Smooth muscle cell (in vitro differentiated cells): Measurements from ENCODE around the gene VWA2. TPM values are rescaled to one million over a fixed set of nuclear protein-coding genes. Genes with fewer than 3 reads are reported as not detected.

Source experiments
- DNase-seq: peaks from one replicate; lab custom pipeline; 2025; ENCODE audit not compliant: unreplicated experiment; lab: John Stamatoyannopoulos, UW
- H2AFZ ChIP-seq: fragments of 200-600 bp; sonication (generic); 2 replicates; pipeline ENCODE4 v1.6.0; 2016; ENCODE audit warnings: antibody characterized with exemption, low read depth, mild to moderate bottlenecking
- H3F3A ChIP-seq: fragments of 200-600 bp; sonication (generic); 2 replicates; pipeline ENCODE4 v1.6.0; 2017; ENCODE audit warnings: antibody characterized with exemption, low read depth
- H3K27ac ChIP-seq: fragments of 200-600 bp; sonication (generic); 2 replicates; pipeline ENCODE4 v1.5.1; 2016; ENCODE audit warnings: low read depth, mild to moderate bottlenecking
- H3K27me3 ChIP-seq: fragments of 200-600 bp; sonication (generic); 2 replicates; pipeline ENCODE4 v1.6.1; 2016; ENCODE audit warnings: low read depth, mild to moderate bottlenecking
- H3K36me3 ChIP-seq: fragments of 200-600 bp; sonication (generic); 2 replicates; pipeline ENCODE4 v1.5.1; 2016; ENCODE audit warnings: low read depth
- H3K4me1 ChIP-seq: fragments of 200-600 bp; sonication (generic); 2 replicates; pipeline ENCODE4 v1.5.1; 2016; ENCODE audit warnings: low read depth
- H3K4me2 ChIP-seq: fragments of 200-600 bp; sonication (generic); 2 replicates; pipeline ENCODE4 v1.6.0; 2016; ENCODE audit warnings: mild to moderate bottlenecking
- H3K4me3 ChIP-seq: fragments of 200-600 bp; sonication (generic); 2 replicates; pipeline ENCODE4 v1.5.1; 2016; ENCODE audit warnings: mild to moderate bottlenecking
- H3K79me2 ChIP-seq: fragments of 200-600 bp; sonication (generic); 2 replicates; pipeline ENCODE4 v1.6.0; 2016; ENCODE audit warnings: low read depth, mild to moderate bottlenecking
- H3K9ac ChIP-seq: fragments of 200-600 bp; sonication (generic); 2 replicates; pipeline ENCODE4 v1.6.0; 2016; ENCODE audit warnings: low read depth
- H3K9me3 ChIP-seq: fragments of 200-600 bp; sonication (generic); replicated peaks from 2 replicates; pipeline ENCODE4 v1.5.1; 2016; ENCODE audit warnings: low read depth
- H4K20me1 ChIP-seq: fragments of 200-600 bp; sonication (generic); 2 replicates; pipeline ENCODE4 v1.6.0; 2016; ENCODE audit warnings: low read depth
- WGBS: methylation state at CpG from one replicate; pipeline ENCODE4 v1.1.7; 2016; ENCODE audit warnings: low lambda C conversion rate; 5-methylcytosine and 5-hydroxymethylcytosine counted together
- polyA plus RNA-seq: library from polyadenylated mRNA; unstranded; fragments of >200 nt; fragmentation: Nextera tagmentation; extraction: Ambion mirVana; gene quantifications from 2 replicates; pipeline ENCODE4 v1.2.1, GENCODE V29; 2016
- total RNA-seq: library from RNA; depleted of rRNA; stranded (reverse); fragments of >200 nt; gene quantifications from 2 replicates; pipeline ENCODE4 v1.2.3, GENCODE V29; 2014
- TF ChIP-seq, protein P1 (sequence below): fragments of 200-600 bp; sonication (generic); IDR thresholded peaks from 2 replicates; pipeline ENCODE4 v1.5.1; 2017; ENCODE audit warnings: borderline replicate concordance, mild to moderate bottlenecking, antibody characterized with exemption; ENCODE audit not compliant: insufficient read depth, poor library complexity, severe bottlenecking

Gene VWA2
- total and polyA plus RNA-seq, 2 experiments from 2014 or later = 0.06 to 0.36 TPM

GRCh38 chr10:114301177-114301576 lies 62.1 kb downstream of the VWA2 start:
- 93% methylated on average over 9 of the region's 9 CpGs for WGBS

DNA sequence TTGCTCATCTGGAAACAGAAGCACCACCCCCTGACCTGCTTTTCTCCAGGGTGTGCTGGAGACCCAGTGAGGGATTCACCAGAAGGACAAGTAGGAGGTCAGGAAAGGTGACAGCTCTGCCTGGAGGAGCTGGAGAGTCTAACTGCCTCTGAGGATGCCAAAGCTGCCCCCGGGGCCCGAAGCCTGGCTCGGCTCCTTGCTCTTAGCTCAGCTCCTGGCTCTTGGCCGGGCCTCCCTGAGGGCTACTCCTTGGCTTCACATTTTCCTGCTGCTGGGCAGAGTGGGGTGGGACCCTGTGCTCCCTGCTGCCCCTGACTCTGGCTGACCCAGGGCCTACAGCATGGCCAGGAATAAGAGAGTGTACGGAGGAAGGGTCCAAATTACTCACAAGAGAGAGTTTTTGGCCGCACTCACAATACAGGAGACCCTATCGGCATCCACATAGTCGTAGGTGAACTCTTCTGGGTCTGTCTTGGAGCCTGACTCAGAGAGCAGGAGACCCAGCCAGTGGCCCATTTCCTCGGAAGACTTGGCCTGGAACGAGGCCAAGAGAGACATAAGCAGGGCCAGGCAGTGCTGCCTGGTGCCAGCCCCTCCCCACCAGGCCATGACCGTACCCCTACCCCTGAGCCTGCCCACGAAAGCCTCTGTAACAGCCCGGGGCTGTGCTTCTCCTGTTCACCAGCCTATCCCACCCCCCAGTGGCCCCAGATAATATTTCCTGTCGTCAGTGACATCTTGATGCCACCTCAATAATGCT lies 63.1 kb downstream of the VWA2 start:
- TF ChIP-seq, protein P1, sequence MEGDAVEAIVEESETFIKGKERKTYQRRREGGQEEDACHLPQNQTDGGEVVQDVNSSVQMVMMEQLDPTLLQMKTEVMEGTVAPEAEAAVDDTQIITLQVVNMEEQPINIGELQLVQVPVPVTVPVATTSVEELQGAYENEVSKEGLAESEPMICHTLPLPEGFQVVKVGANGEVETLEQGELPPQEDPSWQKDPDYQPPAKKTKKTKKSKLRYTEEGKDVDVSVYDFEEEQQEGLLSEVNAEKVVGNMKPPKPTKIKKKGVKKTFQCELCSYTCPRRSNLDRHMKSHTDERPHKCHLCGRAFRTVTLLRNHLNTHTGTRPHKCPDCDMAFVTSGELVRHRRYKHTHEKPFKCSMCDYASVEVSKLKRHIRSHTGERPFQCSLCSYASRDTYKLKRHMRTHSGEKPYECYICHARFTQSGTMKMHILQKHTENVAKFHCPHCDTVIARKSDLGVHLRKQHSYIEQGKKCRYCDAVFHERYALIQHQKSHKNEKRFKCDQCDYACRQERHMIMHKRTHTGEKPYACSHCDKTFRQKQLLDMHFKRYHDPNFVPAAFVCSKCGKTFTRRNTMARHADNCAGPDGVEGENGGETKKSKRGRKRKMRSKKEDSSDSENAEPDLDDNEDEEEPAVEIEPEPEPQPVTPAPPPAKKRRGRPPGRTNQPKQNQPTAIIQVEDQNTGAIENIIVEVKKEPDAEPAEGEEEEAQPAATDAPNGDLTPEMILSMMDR = no peak
- Histone ChIP-seq H3K9ac (no peak overlapping the region), H3K4me3 (no peak overlapping the region), H3K4me1 (no peaks in the 10 kb centered on the region), H2AFZ (no peak overlapping the region), H3K4me2 (no peak overlapping the region), H4K20me1 (no peaks in the 10 kb centered on the region), H3K9me3 (no peaks in the 10 kb centered on the region), H3K27me3 (no peaks in the 10 kb centered on the region), H3K79me2 (no peaks in the 10 kb centered on the region), H3F3A (no peaks in the 10 kb centered on the region), H3K36me3 (peaks cover 14% of the 10 kb centered on the region), H3K27ac (no peak overlapping the region)
- no peak for DNase-seq
- 91% methylated on average over 14 of the region's 14 CpGs for WGBS

More at GRCh38 chr10:114301177-114301576, 62.1 kb downstream of the VWA2 start:
- no peak for DNase-seq
- Histone ChIP-seq H3K27ac (no peak overlapping the region), H3K4me3 (no peak overlapping the region), H2AFZ (no peak overlapping the region), H4K20me1 (no peaks in the 10 kb centered on the region), H3F3A (no peaks in the 10 kb centered on the region), H3K36me3 (peaks cover 22% of the 10 kb centered on the region), H3K4me1 (no peaks in the 10 kb centered on the region), H3K27me3 (no peaks in the 10 kb centered on the region), H3K9me3 (no peaks in the 10 kb centered on the region), H3K4me2 (no peak overlapping the region), H3K9ac (no peak overlapping the region), H3K79me2 (no peaks in the 10 kb centered on the region)
- TF ChIP-seq, protein P1 = no peak

- Histone ChIP-seq H3K9me3 (no peaks in the 10 kb centered on the region), H3K27ac (no peak overlapping the region), H3K36me3 (peaks cover 7% of the 10 kb centered on the region), H2AFZ (no peak overlapping the region), H3K4me2 (no peak overlapping the region), H3K4me3 (no peak overlapping the region), H3K9ac (no peak overlapping the region), H3K4me1 (no peaks in the 10 kb centered on the region), H3K79me2 (no peaks in the 10 kb centered on the region), H3K27me3 (no peaks in the 10 kb centered on the region), H3F3A (no peaks in the 10 kb centered on the region), H4K20me1 (no peaks in the 10 kb centered on the region)
- WGBS = 82% methylated on average over 10 of the region's 10 CpGs
- TF ChIP-seq, protein P1 = no peak
- DNase-seq = no peak
Observed at GRCh38 chr10:114303556-114303955, 64.5 kb downstream of the VWA2 start.
